Activated CD4-positive, CD25-positive, alpha-beta regulatory T cell treated with anti-CD3 and anti-CD28 coated beads, Interleukin-2, amount 50 U/mL, for 16 hours (primary cell): Measurements from ENCODE around the gene ISCA1.

Experiments
- DNase-seq: peaks from one replicate; pipeline ENCODE4 v3.0.0-alpha.2; 2020; ENCODE audit warnings: low read depth, low spot score

ISCA1 gene

GRCh38 chr9:86285261-86285660 lies 2.9 kb upstream of the ISCA1 start:
- no peak for DNase-seq

- no peak for DNase-seq
These were observed 719 bp upstream of the ISCA1 start for GRCh38 chr9:86282979-86283535.

- DNase-seq, result no peak
These were observed 703 bp downstream of the ISCA1 start for GRCh38 chr9:86281593-86282076.

GRCh38 chr9:86280580-86280979 lies 1.8 kb downstream of the ISCA1 start:
- DNase-seq, result no peak

- DNase-seq, result no peak
These were observed 2.5 kb downstream of the ISCA1 start for GRCh38 chr9:86279839-86280238.

GRCh38 chr9:86277072-86277471 lies 5.3 kb downstream of the ISCA1 start:
- DNase-seq, result no peak

- DNase-seq, result no peak
These were observed 6.4 kb downstream of the ISCA1 start for GRCh38 chr9:86275962-86276361.

- DNase-seq, result no peak
These were observed 7.3 kb downstream of the ISCA1 start for GRCh38 chr9:86274821-86275643.

- DNase-seq, result no peak
These were observed 10.1 kb downstream of the ISCA1 start for GRCh38 chr9:86272221-86272620.

- no peak for DNase-seq
These were observed 18.5 kb downstream of the ISCA1 start for GRCh38 chr9:86263876-86264275.

GRCh38 chr9:86262492-86262891 lies 19.8 kb downstream of the ISCA1 start:
- no peak for DNase-seq

- DNase-seq, result no peak
These were observed 22.8 kb downstream of the ISCA1 start, which contains the start of gene C9orf153 for GRCh38 chr9:86259557-86259956. C9orf153 (minus strand) TSS chr9:86259657; CDS start chr9:86229603, 30,054 bp downstream.

GRCh38 chr9:86257391-86257790 lies 24.9 kb downstream of the ISCA1 start:
- DNase-seq, result no peak

GRCh38 chr9:86256653-86257052 lies 25.7 kb downstream of the ISCA1 start:
- no peak for DNase-seq

- no peak for DNase-seq
These were observed 28.8 kb downstream of the ISCA1 start for GRCh38 chr9:86253577-86253976.

- DNase-seq, result no peak
These were observed 29.5 kb downstream of the ISCA1 start for GRCh38 chr9:86252870-86253269.

GRCh38 chr9:86250123-86250522 lies 32.2 kb downstream of the ISCA1 start:
- no peak for DNase-seq

- DNase-seq, result no peak
These were observed 33.6 kb downstream of the ISCA1 start for GRCh38 chr9:86248746-86249145.

- DNase-seq, result no peak
These were observed 35.6 kb downstream of the ISCA1 start for GRCh38 chr9:86246752-86247161.

GRCh38 chr9:86242071-86242470 lies 40.3 kb downstream of the ISCA1 start:
- DNase-seq, result no peak

- no peak for DNase-seq
These were observed 41.1 kb downstream of the ISCA1 start for GRCh38 chr9:86241216-86241615.

GRCh38 chr9:86238861-86239770 lies 43.2 kb downstream of the ISCA1 start:
- no peak for DNase-seq
